HepG2 (cell line): ENCODE measurements around the gene UBE2U. TPM values are rescaled to one million over a fixed set of nuclear protein-coding genes. Genes with fewer than 3 reads are reported as not detected.

Experiments
- ATAC-seq: fragments of 200-7000 bp; cut with Tn5 transposase; 3 replicates; pipeline ENCODE4 v1.9.1; 2020; ENCODE audit warnings: mild to moderate bottlenecking, moderate library complexity
- BruUV-seq: library from RNA; stranded (reverse); fragments of 400-500 nt; replicated peaks from 2 replicates; lab custom pipeline; 2021; lab: Mats Ljungman, UMichigan
- CTCF ChIA-PET: fragments of 300-600 bp; formaldehyde crosslinking; extraction: SDS; loops from one replicate; lab custom pipeline; 2021; ENCODE audit warnings: low total read pairs, inconsistent platforms, low intra/inter-chr PET ratio; lab: Yijun Ruan, JAX
- POLR2A ChIA-PET: fragments of 350-600 bp; sonication (Branson Sonifier 250); formaldehyde crosslinking; loops from one replicate; lab custom pipeline; 2020; ENCODE audit warnings: antibody characterized with exemption, inconsistent platforms; lab: Yijun Ruan, JAX
- DNase-seq: peaks from one replicate; pipeline ENCODE4 v3.0.0-alpha.2; 2015; ENCODE audit warnings: low spot score
- FAIRE-seq: peaks from 3 replicates; lab custom pipeline; 2011; peaks lifted over from hg19 to GRCh38; lab: Jason Lieb, UNC
- H2AFZ ChIP-seq: one replicate; pipeline ENCODE4 v1.6.1; 2011; ENCODE audit warnings: low read length, inconsistent platforms
- H3K27ac ChIP-seq: fragments of 300-600 bp; 3 replicates; pipeline ENCODE4 v1.8.0; 2011; ENCODE audit warnings: mixed run types, mild to moderate bottlenecking, mixed read lengths, low read length, inconsistent platforms; ENCODE audit not compliant: insufficient read depth; ENCODE audit errors: extremely low read length
- H3K27me3 ChIP-seq, 2 experiments: fragments of 200-600 bp in 1 of 2; 2 replicates in 1 of 2; 3 replicates in 1 of 2; pipeline versions ENCODE4 v1.6.0 to v1.8.0; 2011; ENCODE audit warnings: low read length in 2 of 2, mild to moderate bottlenecking in 2 of 2, moderate library complexity in 2 of 2, inconsistent platforms in 1 of 2; ENCODE audit not compliant: insufficient read depth in 2 of 2, control insufficient read depth in 1 of 2
- H3K36me3 ChIP-seq, 2 experiments: fragments of 200-600 bp in 1 of 2; replicated peaks in 1 of 2; 2 replicates in 1 of 2; 3 replicates in 1 of 2; pipeline versions ENCODE4 v1.5.1 to v1.8.0; 2011; ENCODE audit warnings: low read length in 2 of 2, inconsistent platforms in 1 of 2; ENCODE audit not compliant: insufficient read depth in 2 of 2, control insufficient read depth in 1 of 2
- H3K4me1 ChIP-seq: 2 replicates; pipeline ENCODE4 v1.5.1; 2012; ENCODE audit warnings: low read length, inconsistent platforms; ENCODE audit not compliant: insufficient read depth
- H3K4me2 ChIP-seq: 2 replicates; pipeline ENCODE4 v1.6.0; 2011; ENCODE audit warnings: low read depth, low read length, inconsistent platforms
- H3K4me3 ChIP-seq, 3 experiments: fragments of 200-600 bp in 1 of 3; sonication (generic), shearing (Covaris generic) in 1 of 3; replicated peaks in 1 of 3; 2 replicates each; pipeline ENCODE4 v1.5.1; 2011 to 2016; ENCODE audit warnings: low read length in 3 of 3, inconsistent platforms in 2 of 3, low read depth in 2 of 3, mild to moderate bottlenecking in 2 of 3, control low read depth in 1 of 3, mixed read lengths in 1 of 3; ENCODE audit not compliant: insufficient read depth in 1 of 3
- H3K79me2 ChIP-seq: one replicate; pipeline ENCODE4 v1.6.1; 2011; ENCODE audit warnings: low read length, inconsistent platforms; ENCODE audit not compliant: insufficient read depth
- H3K9ac ChIP-seq: 2 replicates; pipeline ENCODE4 v1.6.0; 2011; ENCODE audit warnings: mild to moderate bottlenecking, low read depth, low read length, inconsistent platforms; ENCODE audit not compliant: insufficient read depth
- H3K9me3 ChIP-seq: 2 replicates; pipeline ENCODE4 v1.5.1; 2012; ENCODE audit warnings: mild to moderate bottlenecking, low read length
- H4K20me1 ChIP-seq: 2 replicates; pipeline ENCODE4 v1.6.0; 2011; ENCODE audit warnings: inconsistent platforms, mild to moderate bottlenecking, low read length, moderate library complexity; ENCODE audit not compliant: insufficient read depth
- GATAD2A ChIP-seq: IDR thresholded peaks from 2 replicates; pipeline ENCODE4 v1.6.1; 2016
- HNRNPK ChIP-seq: fragments of 200-400 bp; formaldehyde crosslinking; IDR thresholded peaks from 2 replicates; pipeline ENCODE4 v1.6.1; 2018; ENCODE audit warnings: low read length, low read depth, moderate library complexity, mild to moderate bottlenecking; ENCODE audit not compliant: poor library complexity, severe bottlenecking
- KLF12 ChIP-seq: sonication (generic); formaldehyde crosslinking; IDR thresholded peaks from 2 replicates; pipeline ENCODE4 v1.4.0; 2020; ENCODE audit warnings: missing genetic modification reagents, borderline replicate concordance
- NR2F6 ChIP-seq, 2 experiments: IDR thresholded peaks; 2 replicates each; pipeline ENCODE4 v1.6.1; 2016; ENCODE audit warnings: antibody characterized with exemption in 1 of 2, mild to moderate bottlenecking in 1 of 2
- SUZ12 ChIP-seq: fragments of 150-350 bp; IDR thresholded peaks from 2 replicates; pipeline ENCODE4 v1.6.1; 2014; ENCODE audit warnings: low read depth, low read length
- ZFP36 ChIP-seq: fragments of 150-350 bp; IDR thresholded peaks from 2 replicates; pipeline ENCODE4 v1.6.1; 2018; ENCODE audit warnings: borderline replicate concordance, low read length, low read depth; ENCODE audit not compliant: partially characterized antibody
- ZNF24 ChIP-seq: fragments of 450-650 bp; IDR thresholded peaks from 2 replicates; pipeline ENCODE4 v1.6.1; 2017; ENCODE audit warnings: antibody characterized with exemption, mild to moderate bottlenecking
- ZNF558 ChIP-seq: sonication (generic); formaldehyde crosslinking; IDR thresholded peaks from 2 replicates; pipeline ENCODE4 v1.9.0; 2022; ENCODE audit warnings: mild to moderate bottlenecking, missing genetic modification reagents, borderline replicate concordance
- ZNF615 ChIP-seq: sonication (generic); formaldehyde crosslinking; IDR thresholded peaks from 2 replicates; pipeline ENCODE4 v1.5.0; 2020; ENCODE audit warnings: mild to moderate bottlenecking, missing genetic modification reagents, borderline replicate concordance
- WGBS: methylation state at CpG from one replicate; pipeline ENCODE4 v1.1.6; 2017; ENCODE audit warnings: low lambda C conversion rate; 5-methylcytosine and 5-hydroxymethylcytosine counted together
- in situ Hi-C: cut with HindIII; loops from 2 replicates; pipeline ENCODE4 v1.10.0; 2017; ENCODE audit warnings: low pct_unique_long_range_greater_than_20kb; ENCODE audit not compliant: extremely low pct_ligation_motif_present
- intact Hi-C: fragments of 100-400 bp; cut with micrococcal nuclease; formaldehyde crosslinking; loops from one replicate; pipeline ENCODE4 v1.10.0; 2022; ENCODE audit not compliant: unreplicated experiment
- polyA plus RNA-seq, 8 experiments: library from polyadenylated mRNA; depleted of rRNA in 3 of 8; stranded (reverse) in 7 of 8; unstranded in 1 of 8; fragments of >200 nt; fragmentation: Illumina TruSeq in 4 of 8; extraction: Trizol in 4 of 8; gene quantifications; 2 replicates each; pipeline versions ENCODE4 v1.2.1 to v1.2.3, GENCODE V29; 2011 to 2016; ENCODE audit warnings: low read depth in 4 of 8, missing spikeins in 1 of 8, mixed read lengths in 1 of 8; ENCODE audit not compliant: insufficient read depth in 1 of 8
- total RNA-seq, 5 experiments: library from RNA; depleted of rRNA; stranded (reverse); fragments of >200 nt; fragmentation: Illumina TruSeq; extraction: Trizol; gene quantifications; 2 replicates each; pipeline ENCODE4 v1.2.3, GENCODE V29; 2016; ENCODE audit warnings: low read depth in 1 of 5
- TF ChIP-seq, protein P1 (sequence below): sonication (generic); formaldehyde crosslinking; IDR thresholded peaks from 2 replicates; pipeline ENCODE4 v1.4.0; 2020; ENCODE audit warnings: missing genetic modification reagents, borderline replicate concordance
- TF ChIP-seq, protein P2 (sequence below): IDR thresholded peaks from 2 replicates; pipeline ENCODE4 v1.6.1; 2012; ENCODE audit warnings: low read length, improper control_type of control experiment

The UBE2U gene
- total and polyA plus RNA-seq, 2 of the 13 experiments (the other 11 are each of a cell fraction or from before 2014, with no cell fraction given), result not detected

DNA sequence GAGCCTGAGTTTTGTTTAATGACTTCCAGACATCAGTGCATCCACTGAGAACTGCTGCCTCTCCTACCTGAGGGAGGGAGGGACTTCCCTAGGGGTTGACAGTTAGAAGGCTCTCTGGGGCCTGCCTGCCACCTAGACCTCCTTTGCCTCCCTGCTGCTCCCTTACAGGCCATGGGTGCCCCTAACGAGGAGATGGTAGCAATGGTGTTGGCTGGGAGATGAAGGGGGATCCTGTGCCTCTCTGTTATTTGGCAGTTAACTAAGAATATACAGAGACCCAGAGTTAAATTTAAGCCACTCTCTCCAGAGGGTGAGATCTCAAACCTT, 66.1 kb downstream of the UBE2U start:
- DNase-seq (no peak), ATAC-seq (no peak), FAIRE-seq (no peak)
- ChIA-PET POLR2A (no interaction called here), CTCF (interaction anchor here (1.9 to 2.1 kb wide), 2 partner anchors 406 to 555 kb away, joined by 7 to 12 read pairs; no protein-coding TSS in a partner anchor)
- Histone ChIP-seq H3K79me2 (no peaks in the 10 kb centered on the region), H3K4me1 (no peaks in the 10 kb centered on the region), H3K4me2 (no peak overlapping the region), H3K36me3 (no peaks in the 10 kb centered on the region), H2AFZ (no peak overlapping the region), H3K4me3 (no peak overlapping the region), H3K27ac (no peak overlapping the region), H3K9me3 (no peaks in the 10 kb centered on the region), H3K27me3 (peaks cover 0 to 10% of the 10 kb centered on the region in 2 experiments; a peak in 2 of 5 replicates), H3K9ac (no peak overlapping the region), H4K20me1 (no peaks in the 10 kb centered on the region)
- no TSS peak for BruUV-seq
- WGBS, result no CpG with 5 or more reads among the region's 1 CpG
- no peak for TF ChIP-seq GATAD2A (CRISPR knock-in tag)
- no peak for TF ChIP-seq ZNF558 (CRISPR knock-in tag)
- no peak for TF ChIP-seq NR2F6 (IDR thresholded peaks at IDR 0.05)
- no peak for TF ChIP-seq NR2F6 (CRISPR knock-in tag; IDR thresholded peaks at IDR 0.05)
- TF ChIP-seq ZNF615, result no peak
- no peak for TF ChIP-seq ZNF24
- TF ChIP-seq SUZ12, result no peak
- TF ChIP-seq, protein P1, sequence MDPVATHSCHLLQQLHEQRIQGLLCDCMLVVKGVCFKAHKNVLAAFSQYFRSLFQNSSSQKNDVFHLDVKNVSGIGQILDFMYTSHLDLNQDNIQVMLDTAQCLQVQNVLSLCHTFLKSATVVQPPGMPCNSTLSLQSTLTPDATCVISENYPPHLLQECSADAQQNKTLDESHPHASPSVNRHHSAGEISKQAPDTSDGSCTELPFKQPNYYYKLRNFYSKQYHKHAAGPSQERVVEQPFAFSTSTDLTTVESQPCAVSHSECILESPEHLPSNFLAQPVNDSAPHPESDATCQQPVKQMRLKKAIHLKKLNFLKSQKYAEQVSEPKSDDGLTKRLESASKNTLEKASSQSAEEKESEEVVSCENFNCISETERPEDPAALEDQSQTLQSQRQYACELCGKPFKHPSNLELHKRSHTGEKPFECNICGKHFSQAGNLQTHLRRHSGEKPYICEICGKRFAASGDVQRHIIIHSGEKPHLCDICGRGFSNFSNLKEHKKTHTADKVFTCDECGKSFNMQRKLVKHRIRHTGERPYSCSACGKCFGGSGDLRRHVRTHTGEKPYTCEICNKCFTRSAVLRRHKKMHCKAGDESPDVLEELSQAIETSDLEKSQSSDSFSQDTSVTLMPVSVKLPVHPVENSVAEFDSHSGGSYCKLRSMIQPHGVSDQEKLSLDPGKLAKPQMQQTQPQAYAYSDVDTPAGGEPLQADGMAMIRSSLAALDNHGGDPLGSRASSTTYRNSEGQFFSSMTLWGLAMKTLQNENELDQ (CRISPR knock-in tag), result no peak
- TF ChIP-seq ZFP36, result no peak
- no peak for TF ChIP-seq HNRNPK
- no peak for TF ChIP-seq KLF12 (CRISPR knock-in tag)
- TF ChIP-seq, protein P2, sequence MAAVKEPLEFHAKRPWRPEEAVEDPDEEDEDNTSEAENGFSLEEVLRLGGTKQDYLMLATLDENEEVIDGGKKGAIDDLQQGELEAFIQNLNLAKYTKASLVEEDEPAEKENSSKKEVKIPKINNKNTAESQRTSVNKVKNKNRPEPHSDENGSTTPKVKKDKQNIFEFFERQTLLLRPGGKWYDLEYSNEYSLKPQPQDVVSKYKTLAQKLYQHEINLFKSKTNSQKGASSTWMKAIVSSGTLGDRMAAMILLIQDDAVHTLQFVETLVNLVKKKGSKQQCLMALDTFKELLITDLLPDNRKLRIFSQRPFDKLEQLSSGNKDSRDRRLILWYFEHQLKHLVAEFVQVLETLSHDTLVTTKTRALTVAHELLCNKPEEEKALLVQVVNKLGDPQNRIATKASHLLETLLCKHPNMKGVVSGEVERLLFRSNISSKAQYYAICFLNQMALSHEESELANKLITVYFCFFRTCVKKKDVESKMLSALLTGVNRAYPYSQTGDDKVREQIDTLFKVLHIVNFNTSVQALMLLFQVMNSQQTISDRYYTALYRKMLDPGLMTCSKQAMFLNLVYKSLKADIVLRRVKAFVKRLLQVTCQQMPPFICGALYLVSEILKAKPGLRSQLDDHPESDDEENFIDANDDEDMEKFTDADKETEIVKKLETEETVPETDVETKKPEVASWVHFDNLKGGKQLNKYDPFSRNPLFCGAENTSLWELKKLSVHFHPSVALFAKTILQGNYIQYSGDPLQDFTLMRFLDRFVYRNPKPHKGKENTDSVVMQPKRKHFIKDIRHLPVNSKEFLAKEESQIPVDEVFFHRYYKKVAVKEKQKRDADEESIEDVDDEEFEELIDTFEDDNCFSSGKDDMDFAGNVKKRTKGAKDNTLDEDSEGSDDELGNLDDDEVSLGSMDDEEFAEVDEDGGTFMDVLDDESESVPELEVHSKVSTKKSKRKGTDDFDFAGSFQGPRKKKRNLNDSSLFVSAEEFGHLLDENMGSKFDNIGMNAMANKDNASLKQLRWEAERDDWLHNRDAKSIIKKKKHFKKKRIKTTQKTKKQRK, result no peak
- intact Hi-C loops (loop anchor here (1.0 kb wide), 1 partner anchor 406 kb away; no protein-coding TSS in a partner anchor), in situ Hi-C loops (loop anchor here (5.0 to 10.0 kb wide), 2 partner anchors 405 to 553 kb away; no protein-coding TSS in a partner anchor)
